HEK293 (cell line): Measurements from ENCODE around the gene USP2.

ENCODE experiments used
- CTCF ChIA-PET: fragments of 350-600 bp; formaldehyde crosslinking; extraction: SDS; loops from one replicate; lab custom pipeline; 2021; ENCODE audit warnings: antibody characterized with exemption; lab: Yijun Ruan, JAX
- POLR2A ChIA-PET: fragments of 300-600 bp; formaldehyde crosslinking; extraction: SDS; loops from one replicate; lab custom pipeline; 2020; ENCODE audit warnings: antibody characterized with exemption, inconsistent platforms; lab: Yijun Ruan, JAX
- H3K27ac ChIP-seq: fragments of 200-500 bp; sonication (Bioruptor generic); 2 replicates; pipeline ENCODE4 v1.5.1; 2014; ENCODE audit warnings: low read depth, low read length, control low read depth, inconsistent platforms; ENCODE audit errors: extremely low read depth
- H3K36me3 ChIP-seq, 2 experiments: fragments of 200-500 bp in 1 of 2; sonication (Bioruptor generic) in 1 of 2; 1 replicate in 1 of 2; 2 replicates in 1 of 2; pipeline ENCODE4 v1.5.1; 2014 to 2017; ENCODE audit warnings: inconsistent platforms in 2 of 2, low read length in 2 of 2; ENCODE audit not compliant: control insufficient read depth in 2 of 2, insufficient read depth in 1 of 2
- H3K4me1 ChIP-seq: fragments of 200-500 bp; sonication (Bioruptor generic); 2 replicates; pipeline ENCODE4 v1.5.1; 2014; ENCODE audit warnings: mild to moderate bottlenecking, low read length, inconsistent platforms; ENCODE audit not compliant: control insufficient read depth, insufficient read depth
- H3K4me3 ChIP-seq: 2 replicates; pipeline ENCODE4 v1.5.1; 2011; ENCODE audit warnings: low read depth, mild to moderate bottlenecking, control low read depth, low read length, moderate library complexity
- H3K9me3 ChIP-seq: fragments of 200-500 bp; sonication (Bioruptor generic); 2 replicates; pipeline ENCODE4 v1.5.1; 2014; ENCODE audit warnings: low read depth, low read length, inconsistent platforms; ENCODE audit not compliant: control insufficient read depth, insufficient read depth
- ATF2 ChIP-seq: fragments of 450-650 bp; formaldehyde crosslinking; IDR thresholded peaks from 2 replicates; pipeline ENCODE4 v1.5.1; 2016; ENCODE audit warnings: missing biosample characterization, missing genetic modification characterization, low read depth
- FEZF1 ChIP-seq: fragments of 450-650 bp; formaldehyde crosslinking; IDR thresholded peaks from 2 replicates; pipeline ENCODE4 v1.5.1; 2016; ENCODE audit warnings: missing biosample characterization, missing genetic modification characterization
- IKZF3 ChIP-seq: fragments of 450-650 bp; IDR thresholded peaks from 2 replicates; pipeline ENCODE4 v1.5.0; 2018; ENCODE audit warnings: missing biosample characterization, mild to moderate bottlenecking, missing genetic modification characterization, moderate library complexity
- KLF1 ChIP-seq: fragments of 450-650 bp; formaldehyde crosslinking; IDR thresholded peaks from 2 replicates; pipeline ENCODE4 v1.5.1; 2016; ENCODE audit warnings: missing biosample characterization, missing genetic modification characterization
- MEIS1 ChIP-seq: sonication (generic); formaldehyde crosslinking; IDR thresholded peaks from 2 replicates; pipeline ENCODE4 v1.8.1; 2022; ENCODE audit warnings: missing genetic modification reagents, mild to moderate bottlenecking, borderline replicate concordance
- OVOL3 ChIP-seq: fragments of 450-650 bp; formaldehyde crosslinking; IDR thresholded peaks from 2 replicates; pipeline ENCODE4 v1.5.1; 2016; ENCODE audit warnings: missing biosample characterization, missing genetic modification characterization
- REST ChIP-seq: fragments of 450-650 bp; formaldehyde crosslinking; IDR thresholded peaks from 2 replicates; pipeline ENCODE4 v1.5.1; 2016; ENCODE audit warnings: missing biosample characterization, missing genetic modification characterization
- SALL2 ChIP-seq: fragments of 450-650 bp; formaldehyde crosslinking; IDR thresholded peaks from 2 replicates; pipeline ENCODE4 v1.5.0; 2017; ENCODE audit warnings: missing biosample characterization, mild to moderate bottlenecking, missing genetic modification characterization, borderline replicate concordance
- YY2 ChIP-seq: fragments of 450-650 bp; formaldehyde crosslinking; IDR thresholded peaks from 2 replicates; pipeline ENCODE4 v1.5.1; 2016; ENCODE audit warnings: missing biosample characterization, missing genetic modification characterization
- ZBTB17 ChIP-seq: fragments of 450-650 bp; formaldehyde crosslinking; IDR thresholded peaks from 2 replicates; pipeline ENCODE4 v1.5.1; 2016; ENCODE audit warnings: missing biosample characterization, missing genetic modification characterization
- ZFP41 ChIP-seq: fragments of 450-650 bp; formaldehyde crosslinking; IDR thresholded peaks from 2 replicates; pipeline ENCODE4 v1.5.1; 2016; ENCODE audit warnings: missing biosample characterization, missing genetic modification characterization, borderline replicate concordance
- ZNF157 ChIP-seq: fragments of 450-650 bp; formaldehyde crosslinking; IDR thresholded peaks from 2 replicates; pipeline ENCODE4 v1.5.1; 2016; ENCODE audit warnings: missing biosample characterization, missing genetic modification characterization
- ZNF16 ChIP-seq: fragments of 450-650 bp; formaldehyde crosslinking; IDR thresholded peaks from 2 replicates; pipeline ENCODE4 v1.5.1; 2016; ENCODE audit warnings: low read depth, missing biosample characterization, missing genetic modification characterization
- ZNF19 ChIP-seq: fragments of 450-650 bp; formaldehyde crosslinking; IDR thresholded peaks from 2 replicates; pipeline ENCODE4; 2016; ENCODE audit warnings: missing biosample characterization, missing genetic modification characterization, low read depth
- ZNF292 ChIP-seq: fragments of 450-650 bp; formaldehyde crosslinking; IDR thresholded peaks from 2 replicates; pipeline ENCODE4 v1.5.1; 2016; ENCODE audit warnings: low read depth, missing biosample characterization, missing genetic modification characterization, borderline replicate concordance
- ZNF302 ChIP-seq: fragments of 450-650 bp; formaldehyde crosslinking; IDR thresholded peaks from 2 replicates; pipeline ENCODE4 v1.5.1; 2016; ENCODE audit warnings: missing biosample characterization, missing genetic modification characterization, low read depth
- ZNF366 ChIP-seq: fragments of 450-650 bp; formaldehyde crosslinking; conservative IDR thresholded peaks from 2 replicates; pipeline ENCODE4 v1.5.1; 2016; ENCODE audit warnings: missing biosample characterization, missing genetic modification characterization
- ZNF501 ChIP-seq: fragments of 450-650 bp; formaldehyde crosslinking; IDR thresholded peaks from 2 replicates; pipeline ENCODE4 v1.5.1; 2016; ENCODE audit warnings: missing biosample characterization, missing genetic modification characterization
- ZNF513 ChIP-seq: fragments of 450-650 bp; IDR thresholded peaks from 2 replicates; pipeline ENCODE4 v1.5.1; 2018; ENCODE audit warnings: missing biosample characterization, missing genetic modification characterization
- ZNF529 ChIP-seq: fragments of 450-650 bp; formaldehyde crosslinking; IDR thresholded peaks from 2 replicates; pipeline ENCODE4 v1.5.1; 2017; ENCODE audit warnings: missing genetic modification characterization, missing biosample characterization; ENCODE audit not compliant: insufficient replicate concordance
- ZNF548 ChIP-seq: fragments of 450-650 bp; formaldehyde crosslinking; IDR thresholded peaks from 2 replicates; pipeline ENCODE4 v1.5.1; 2016; ENCODE audit warnings: missing biosample characterization, missing genetic modification characterization
- ZNF600 ChIP-seq: fragments of 450-650 bp; formaldehyde crosslinking; IDR thresholded peaks from 2 replicates; pipeline ENCODE4 v1.5.1; 2016; ENCODE audit warnings: missing biosample characterization, missing genetic modification characterization
- ZNF785 ChIP-seq: fragments of 450-650 bp; formaldehyde crosslinking; IDR thresholded peaks from 2 replicates; pipeline ENCODE4 v1.5.1; 2016; ENCODE audit warnings: missing biosample characterization, missing genetic modification characterization
- TF ChIP-seq, protein P1 (sequence below): fragments of 450-650 bp; formaldehyde crosslinking; IDR thresholded peaks from 2 replicates; pipeline ENCODE4 v1.5.1; 2016; ENCODE audit warnings: missing biosample characterization, missing genetic modification characterization, low read depth
- TF ChIP-seq, protein P2 (sequence below): fragments of 450-650 bp; formaldehyde crosslinking; IDR thresholded peaks from 2 replicates; pipeline ENCODE4 v1.5.1; 2017; ENCODE audit warnings: missing biosample characterization, missing genetic modification characterization

The USP2 gene

DNA sequence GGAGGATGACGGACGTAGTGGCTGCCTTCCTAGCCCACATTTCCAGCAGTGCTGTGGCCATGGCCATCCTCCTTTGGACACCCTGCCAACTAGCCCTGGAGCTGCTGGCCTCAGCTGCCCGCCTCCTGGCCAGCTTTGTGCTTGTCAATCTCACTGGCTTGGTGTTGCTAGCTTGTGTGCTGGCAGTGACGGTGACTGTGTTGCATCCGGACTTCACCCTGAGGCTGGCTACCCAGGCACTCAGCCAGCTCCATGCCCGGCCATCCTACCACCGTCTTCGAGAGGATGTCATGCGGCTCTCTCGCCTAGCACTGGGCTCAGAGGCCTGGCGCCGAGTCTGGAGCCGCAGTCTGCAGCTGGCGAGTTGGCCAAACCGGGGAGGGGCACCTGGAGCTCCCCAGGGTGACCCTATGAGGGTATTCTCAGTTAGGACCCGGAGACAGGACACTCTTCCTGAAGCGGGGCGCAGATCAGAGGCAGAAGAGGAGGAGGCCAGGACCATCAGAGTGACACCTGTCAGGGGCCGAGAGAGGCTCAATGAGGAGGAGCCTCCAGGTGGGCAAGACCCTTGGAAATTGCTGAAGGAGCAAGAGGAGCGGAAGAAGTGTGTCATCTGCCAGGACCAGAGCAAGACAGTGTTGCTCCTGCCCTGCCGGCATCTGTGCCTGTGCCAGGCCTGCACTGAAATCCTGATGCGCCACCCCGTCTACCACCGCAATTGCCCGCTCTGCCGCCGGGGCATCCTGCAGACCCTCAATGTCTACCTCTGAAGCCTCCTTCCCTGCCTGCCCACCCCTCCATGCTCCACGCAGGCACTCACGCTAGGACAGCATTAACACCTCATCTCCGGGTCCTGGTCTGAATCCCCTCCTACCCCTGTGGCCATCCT is 45.6 kb downstream of the USP2 start (continued):
- TF ChIP-seq, protein P1, sequence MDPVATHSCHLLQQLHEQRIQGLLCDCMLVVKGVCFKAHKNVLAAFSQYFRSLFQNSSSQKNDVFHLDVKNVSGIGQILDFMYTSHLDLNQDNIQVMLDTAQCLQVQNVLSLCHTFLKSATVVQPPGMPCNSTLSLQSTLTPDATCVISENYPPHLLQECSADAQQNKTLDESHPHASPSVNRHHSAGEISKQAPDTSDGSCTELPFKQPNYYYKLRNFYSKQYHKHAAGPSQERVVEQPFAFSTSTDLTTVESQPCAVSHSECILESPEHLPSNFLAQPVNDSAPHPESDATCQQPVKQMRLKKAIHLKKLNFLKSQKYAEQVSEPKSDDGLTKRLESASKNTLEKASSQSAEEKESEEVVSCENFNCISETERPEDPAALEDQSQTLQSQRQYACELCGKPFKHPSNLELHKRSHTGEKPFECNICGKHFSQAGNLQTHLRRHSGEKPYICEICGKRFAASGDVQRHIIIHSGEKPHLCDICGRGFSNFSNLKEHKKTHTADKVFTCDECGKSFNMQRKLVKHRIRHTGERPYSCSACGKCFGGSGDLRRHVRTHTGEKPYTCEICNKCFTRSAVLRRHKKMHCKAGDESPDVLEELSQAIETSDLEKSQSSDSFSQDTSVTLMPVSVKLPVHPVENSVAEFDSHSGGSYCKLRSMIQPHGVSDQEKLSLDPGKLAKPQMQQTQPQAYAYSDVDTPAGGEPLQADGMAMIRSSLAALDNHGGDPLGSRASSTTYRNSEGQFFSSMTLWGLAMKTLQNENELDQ (tag by site-specific recombination): no peak
- TF ChIP-seq ZNF600 (tag by site-specific recombination) (no peak), ZBTB17 (no peak), KLF1 (tag by site-specific recombination) (no peak), REST (no peak), ZNF292 (no peak), ZNF19 (tag by site-specific recombination) (no peak), ZNF529 (no peak), ZNF157 (no peak), ZNF16 (tag by site-specific recombination) (no peak), YY2 (tag by site-specific recombination) (no peak)
- TF ChIP-seq, protein P2, sequence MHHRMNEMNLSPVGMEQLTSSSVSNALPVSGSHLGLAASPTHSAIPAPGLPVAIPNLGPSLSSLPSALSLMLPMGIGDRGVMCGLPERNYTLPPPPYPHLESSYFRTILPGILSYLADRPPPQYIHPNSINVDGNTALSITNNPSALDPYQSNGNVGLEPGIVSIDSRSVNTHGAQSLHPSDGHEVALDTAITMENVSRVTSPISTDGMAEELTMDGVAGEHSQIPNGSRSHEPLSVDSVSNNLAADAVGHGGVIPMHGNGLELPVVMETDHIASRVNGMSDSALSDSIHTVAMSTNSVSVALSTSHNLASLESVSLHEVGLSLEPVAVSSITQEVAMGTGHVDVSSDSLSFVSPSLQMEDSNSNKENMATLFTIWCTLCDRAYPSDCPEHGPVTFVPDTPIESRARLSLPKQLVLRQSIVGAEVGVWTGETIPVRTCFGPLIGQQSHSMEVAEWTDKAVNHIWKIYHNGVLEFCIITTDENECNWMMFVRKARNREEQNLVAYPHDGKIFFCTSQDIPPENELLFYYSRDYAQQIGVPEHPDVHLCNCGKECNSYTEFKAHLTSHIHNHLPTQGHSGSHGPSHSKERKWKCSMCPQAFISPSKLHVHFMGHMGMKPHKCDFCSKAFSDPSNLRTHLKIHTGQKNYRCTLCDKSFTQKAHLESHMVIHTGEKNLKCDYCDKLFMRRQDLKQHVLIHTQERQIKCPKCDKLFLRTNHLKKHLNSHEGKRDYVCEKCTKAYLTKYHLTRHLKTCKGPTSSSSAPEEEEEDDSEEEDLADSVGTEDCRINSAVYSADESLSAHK (tag by site-specific recombination): no peak

DNA sequence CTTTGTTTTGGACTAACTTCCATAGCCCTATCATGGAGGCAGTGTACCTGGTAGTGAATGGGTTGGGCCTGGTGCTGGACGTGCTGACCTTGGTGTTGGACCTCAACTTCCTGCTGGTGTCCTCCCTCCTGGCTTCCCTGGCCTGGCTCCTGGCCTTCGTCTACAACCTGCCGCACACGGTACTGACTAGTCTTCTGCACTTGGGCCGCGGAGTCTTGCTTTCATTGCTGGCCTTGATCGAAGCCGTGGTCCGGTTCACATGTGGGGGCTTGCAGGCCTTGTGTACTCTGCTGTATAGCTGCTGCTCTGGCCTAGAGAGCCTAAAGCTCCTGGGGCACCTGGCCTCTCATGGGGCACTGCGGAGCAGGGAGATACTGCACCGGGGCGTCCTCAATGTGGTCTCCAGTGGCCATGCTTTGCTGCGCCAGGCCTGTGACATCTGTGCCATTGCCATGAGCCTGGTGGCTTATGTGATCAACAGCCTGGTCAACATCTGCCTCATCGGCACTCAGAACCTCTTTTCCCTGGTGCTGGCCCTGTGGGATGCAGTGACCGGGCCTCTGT is 46.3 kb downstream of the USP2 start:
- TF ChIP-seq ZNF548 (no peak), ZNF513 (tag by site-specific recombination) (no peak), ZNF366 (tag by site-specific recombination) (no peak), ZNF501 (no peak), OVOL3 (tag by site-specific recombination) (no peak), FEZF1 (tag by site-specific recombination) (no peak), SALL2 (tag by site-specific recombination) (no peak), IKZF3 (no peak), ZFP41 (tag by site-specific recombination) (no peak), ZNF302 (tag by site-specific recombination) (no peak), MEIS1 (CRISPR knock-in tag) (no peak), ZNF785 (tag by site-specific recombination) (no peak), ATF2 (tag by site-specific recombination) (no peak)
- ChIA-PET POLR2A (interaction anchor here (0.5 to 1.6 kb wide), 5 partner anchors 12 to 129 kb away, joined by 4 to 14 read pairs (median 5); partner anchors contain the start of gene CBL), CTCF (interaction anchor here (0.6 to 7.2 kb wide), 5 partner anchors 13 to 388 kb away, joined by 3 to 160 read pairs (median 5); partner anchors contain the start of gene USP2)
- Histone ChIP-seq H3K27ac (peak overlapping the region; percentile 18; the same call in 1 of the 2 replicates), H3K4me1 (no peaks in the 10 kb centered on the region; the same call in 1 of the 2 replicates), H3K36me3 (peaks cover 0 to 19% of the 10 kb centered on the region in 2 experiments; a peak in 1 of 3 replicates), H3K9me3 (no peaks in the 10 kb centered on the region), H3K4me3 (peak overlapping the region; percentile 90)
